ENCODE measurements around the gene KANK3.
"Not testable (repeated sequence)": the region's sequence is repeated elsewhere in the genome, so short reads cannot be mapped to it uniquely, and the experiment has no call there.

The KANK3 gene

GRCh38 chr19:8370176-8371010 lies 27.3 kb upstream of the KANK3 start:
- no peak for DNase-seq (ENCODE audit: low spot score)

- no peak for DNase-seq (ENCODE audit: low spot score)
Measured at GRCh38 chr19:8367327-8368001, 24.4 kb upstream of the KANK3 start.

GRCh38 chr19:8366961-8367326 lies 23.9 kb upstream of the KANK3 start:
- DNase-seq (ENCODE audit: low spot score) = no peak

GRCh38 chr19:8366121-8366581 lies 23.1 kb upstream of the KANK3 start:
- DNase-seq (ENCODE audit: low spot score) = no peak

- DNase-seq (ENCODE audit: low spot score) = no peak
Measured at GRCh38 chr19:8363803-8364771, 21.0 kb upstream of the KANK3 start, which contains the start of gene ANGPTL4. TSS of gene ANGPTL4 (plus strand) at chr19:8364155. CDS start at chr19:8364322, 167 bp downstream.

GRCh38 chr19:8361921-8362793 lies 19.1 kb upstream of the KANK3 start:
- DNase-seq (ENCODE audit: low spot score) = no peak

- DNase-seq (ENCODE audit: low spot score) = no peak
Measured at GRCh38 chr19:8360196-8360595, 17.1 kb upstream of the KANK3 start.

- DNase-seq (ENCODE audit: low spot score) = no peak
Measured at GRCh38 chr19:8358948-8359347, 15.9 kb upstream of the KANK3 start.

- peak; percentile 29 for DNase-seq (ENCODE audit: low spot score)
Measured at GRCh38 chr19:8357007-8357521, 14.0 kb upstream of the KANK3 start.

- DNase-seq (ENCODE audit: low spot score) = no peak
Measured at GRCh38 chr19:8355631-8356402, 12.8 kb upstream of the KANK3 start.

GRCh38 chr19:8352845-8353244 lies 9.8 kb upstream of the KANK3 start:
- not testable (repeated sequence) for DNase-seq (ENCODE audit: low spot score)

- no peak for DNase-seq (ENCODE audit: low spot score)
Measured at GRCh38 chr19:8352134-8352827, 9.2 kb upstream of the KANK3 start.

- not testable (repeated sequence) for DNase-seq (ENCODE audit: low spot score)
Measured at GRCh38 chr19:8349629-8350372, 6.7 kb upstream of the KANK3 start.

GRCh38 chr19:8343483-8343844 lies 402 bp upstream of the KANK3 start:
- no peak for DNase-seq (ENCODE audit: low spot score)

GRCh38 chr19:8342316-8342683 lies 762 bp downstream of the KANK3 start:
- no peak for DNase-seq (ENCODE audit: low spot score)

GRCh38 chr19:8341504-8341903 lies 1.6 kb downstream of the KANK3 start:
- not testable (repeated sequence) for DNase-seq (ENCODE audit: low spot score)

- no peak for DNase-seq (ENCODE audit: low spot score)
Measured at GRCh38 chr19:8340341-8341096, 2.5 kb downstream of the KANK3 start.

GRCh38 chr19:8338835-8339234 lies 4.2 kb downstream of the KANK3 start:
- no peak for DNase-seq (ENCODE audit: low spot score)

Data from NAMALWA (cell line).